ENCODE results near the gene SLC35B2.
"Not testable (repeated sequence)": the region's sequence is repeated elsewhere in the genome, so short reads cannot be mapped to it uniquely, and the experiment has no call there.

SLC35B2 gene

DNA sequence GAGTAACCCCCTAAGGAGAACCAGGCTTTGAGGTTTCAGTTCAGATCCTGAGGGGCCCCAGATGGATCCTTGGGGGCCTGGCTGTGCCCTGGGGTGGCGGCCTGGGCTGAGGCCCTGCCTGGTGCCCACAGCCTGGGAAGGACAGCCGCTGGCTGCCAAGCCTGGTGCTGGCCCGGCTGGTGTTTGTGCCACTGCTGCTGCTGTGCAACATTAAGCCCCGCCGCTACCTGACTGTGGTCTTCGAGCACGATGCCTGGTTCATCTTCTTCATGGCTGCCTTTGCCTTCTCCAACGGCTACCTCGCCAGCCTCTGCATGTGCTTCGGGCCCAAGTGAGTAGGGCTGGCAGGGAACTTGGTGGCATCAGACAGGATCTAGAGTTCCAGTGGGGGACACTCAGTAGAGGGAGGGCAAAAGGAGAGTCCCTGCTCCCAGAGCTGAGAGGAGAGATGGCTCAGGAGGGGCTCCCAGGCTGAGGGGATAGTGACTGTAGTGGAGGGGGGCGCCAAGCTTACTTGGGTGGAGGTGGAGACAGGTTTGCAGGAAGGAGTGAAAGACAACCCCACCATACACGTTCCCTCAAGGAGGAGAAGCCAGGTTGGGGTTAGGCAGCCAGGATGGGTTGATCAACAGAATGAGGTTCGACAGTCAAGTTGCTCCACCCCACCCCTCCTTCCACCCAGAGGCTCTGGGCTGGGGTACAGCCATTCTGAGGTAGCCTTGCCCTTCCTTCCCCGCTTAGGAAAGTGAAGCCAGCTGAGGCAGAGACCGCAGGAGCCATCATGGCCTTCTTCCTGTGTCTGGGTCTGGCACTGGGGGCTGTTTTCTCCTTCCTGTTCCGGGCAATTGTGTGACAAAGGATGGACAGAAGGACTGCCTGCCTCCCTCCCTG lies 24.4 kb downstream of the SLC35B2 start:
- DNase-seq = no peak

DNA sequence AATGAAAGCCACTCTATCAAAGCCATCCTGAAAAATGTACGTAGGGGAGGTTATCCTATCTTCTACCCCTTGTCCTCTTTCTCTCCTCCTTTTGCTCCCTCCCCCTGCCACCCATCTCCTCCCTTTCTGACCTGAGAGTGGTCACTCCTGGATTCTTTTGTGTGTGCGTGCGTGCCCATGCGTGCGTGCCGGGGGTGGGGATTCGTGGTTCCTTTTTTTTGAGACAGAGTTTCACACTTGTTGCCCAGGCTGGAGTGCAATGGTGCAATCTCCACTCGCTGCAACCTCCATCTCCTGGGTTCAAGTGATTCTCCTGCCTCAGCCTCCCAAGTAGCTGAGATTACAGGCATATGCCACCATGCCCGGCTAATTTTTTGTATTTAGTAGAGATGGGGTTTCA lies 25.9 kb downstream of the SLC35B2 start:
- not testable (repeated sequence) for DNase-seq

DNA sequence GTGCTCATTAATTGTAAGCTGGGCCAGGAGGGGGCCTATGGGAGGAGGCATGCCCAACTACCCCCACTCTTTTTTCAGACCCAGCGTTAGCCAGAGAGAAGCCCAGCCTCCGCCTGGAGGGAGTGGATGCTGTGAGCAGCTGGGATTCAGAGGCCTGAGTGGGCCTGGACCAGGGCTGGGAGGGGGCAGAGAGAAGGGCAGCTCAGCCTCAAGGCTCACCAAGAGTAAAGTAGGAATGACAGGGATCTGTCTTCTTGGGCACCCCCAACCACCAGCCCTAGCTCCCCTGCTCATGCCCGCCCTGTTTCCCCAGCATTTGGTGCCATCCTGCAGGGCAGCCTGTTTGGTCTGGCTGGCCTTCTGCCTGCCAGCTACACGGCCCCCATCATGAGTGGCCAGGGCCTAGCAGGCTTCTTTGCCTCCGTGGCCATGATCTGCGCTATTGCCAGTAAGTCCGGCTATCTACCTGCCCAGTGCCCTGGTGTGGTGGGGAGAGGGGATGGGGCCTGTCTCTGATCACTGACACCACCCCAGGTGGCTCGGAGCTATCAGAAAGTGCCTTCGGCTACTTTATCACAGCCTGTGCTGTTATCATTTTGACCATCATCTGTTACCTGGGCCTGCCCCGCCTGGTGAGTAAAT lies 27.2 kb downstream of the SLC35B2 start:
- DNase-seq = no peak

DNA sequence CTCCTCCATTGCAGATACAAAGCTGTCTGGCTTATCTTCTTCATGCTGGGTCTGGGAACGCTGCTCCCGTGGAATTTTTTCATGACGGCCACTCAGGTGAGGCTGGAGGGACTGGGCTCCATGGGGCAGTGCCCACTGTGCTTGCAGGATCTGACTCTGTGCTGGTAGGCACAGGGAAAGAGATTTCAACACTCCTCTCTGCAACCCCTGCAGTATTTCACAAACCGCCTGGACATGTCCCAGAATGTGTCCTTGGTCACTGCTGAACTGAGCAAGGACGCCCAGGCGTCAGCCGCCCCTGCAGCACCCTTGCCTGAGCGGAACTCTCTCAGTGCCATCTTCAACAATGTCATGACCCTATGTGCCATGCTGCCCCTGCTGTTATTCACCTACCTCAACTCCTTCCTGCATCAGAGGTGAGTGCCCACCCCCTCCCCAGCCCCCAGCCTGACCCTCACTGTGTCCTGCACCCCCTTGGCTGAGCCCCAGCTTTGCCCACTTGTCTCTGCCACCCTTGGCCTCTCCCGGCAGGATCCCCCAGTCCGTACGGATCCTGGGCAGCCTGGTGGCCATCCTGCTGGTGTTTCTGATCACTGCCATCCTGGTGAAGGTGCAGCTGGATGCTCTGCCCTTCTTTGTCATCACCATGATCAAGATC lies 27.8 kb downstream of the SLC35B2 start:
- no peak for DNase-seq

DNA sequence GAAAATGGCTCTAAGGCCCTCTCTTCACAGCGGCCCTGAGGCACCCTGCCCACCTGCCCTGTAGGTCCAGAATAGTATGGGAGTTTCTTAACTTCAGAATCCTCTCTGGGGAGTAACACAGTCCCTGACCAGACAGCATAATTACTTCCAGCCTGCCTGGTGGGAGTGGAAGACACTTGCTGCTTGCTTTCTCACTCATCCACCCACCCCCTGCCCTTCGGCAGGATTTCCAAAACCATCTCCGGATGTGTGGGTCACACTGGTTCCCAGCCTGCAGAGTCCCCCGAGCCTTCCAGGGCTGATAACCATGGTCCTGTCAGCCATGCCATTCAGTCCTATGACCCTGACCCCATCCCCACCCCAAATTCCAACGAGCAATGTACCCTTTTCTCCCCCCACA lies 28.5 kb downstream of the SLC35B2 start:
- DNase-seq = no peak

DNA sequence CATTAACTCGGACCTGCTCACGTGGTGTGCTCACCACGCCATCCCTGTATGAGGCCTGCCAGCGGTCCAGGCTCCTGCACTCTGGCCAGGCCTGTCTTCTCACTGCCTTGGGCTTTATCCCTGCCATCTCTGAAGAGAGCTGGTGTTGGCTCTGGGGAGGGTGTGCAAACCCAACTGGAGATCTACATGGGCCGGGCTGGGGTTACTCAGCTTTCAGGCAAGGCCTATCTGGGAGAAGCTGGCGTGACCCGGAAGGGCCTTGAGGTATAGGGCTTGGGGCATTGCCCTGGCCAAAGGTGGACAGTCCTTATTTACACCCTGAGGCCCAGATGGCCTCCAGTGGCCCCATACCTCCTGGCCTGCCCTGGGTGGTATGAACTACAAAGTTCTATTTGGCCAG lies 28.9 kb downstream of the SLC35B2 start:
- DNase-seq = no peak

DNA sequence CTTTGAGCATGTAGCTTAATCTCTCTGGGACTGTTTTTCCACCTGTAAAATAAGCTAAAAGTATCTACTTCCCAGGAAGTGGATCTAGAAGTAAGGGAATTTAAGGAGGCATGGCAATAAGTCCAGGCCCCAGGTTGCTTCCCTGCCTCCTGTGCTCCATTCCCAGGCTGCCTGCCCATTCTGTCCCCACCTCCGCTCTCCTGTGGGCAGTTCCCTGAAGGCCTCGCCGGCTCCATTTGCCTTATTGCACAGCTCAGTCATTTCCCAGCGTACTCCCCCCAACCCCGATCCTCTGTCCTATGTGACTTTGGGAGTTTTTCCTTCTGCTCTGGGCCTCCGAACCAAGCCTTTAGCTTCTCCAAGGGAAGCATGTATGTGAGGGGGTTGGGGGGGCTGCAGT lies 29.3 kb downstream of the SLC35B2 start:
- DNase-seq = no peak

DNA sequence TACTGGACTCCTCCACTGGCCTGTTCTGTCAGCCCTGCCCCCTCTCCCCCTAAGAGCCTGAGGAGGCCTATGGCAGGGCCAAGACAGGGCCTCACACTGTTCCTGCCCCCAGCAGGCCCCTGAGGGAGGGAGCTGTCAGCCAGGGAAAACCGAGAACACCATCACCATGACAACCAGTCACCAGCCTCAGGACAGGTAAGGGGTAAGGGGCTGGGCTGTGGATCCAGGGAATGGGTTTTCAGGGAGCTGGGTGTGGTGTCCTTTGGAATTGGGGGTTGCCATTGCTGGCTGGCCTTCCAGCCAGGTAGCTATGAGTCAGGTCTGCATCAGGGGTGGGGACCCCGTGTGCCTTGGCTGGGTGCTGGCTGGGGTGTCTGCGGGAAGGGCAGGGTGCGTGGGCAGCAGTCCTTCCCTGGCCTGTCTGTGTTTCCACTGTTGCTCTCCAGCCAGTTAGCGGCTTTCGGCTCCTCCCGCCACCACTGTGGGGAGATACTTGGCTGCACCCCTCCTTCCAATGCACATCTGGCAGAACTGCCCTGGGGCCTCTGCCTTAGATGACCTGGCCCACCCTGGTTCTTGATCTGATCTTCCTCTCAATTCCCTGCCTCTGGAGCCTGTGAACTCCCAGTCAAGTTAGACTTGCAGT lies 30.1 kb downstream of the SLC35B2 start:
- no peak for DNase-seq

DNA sequence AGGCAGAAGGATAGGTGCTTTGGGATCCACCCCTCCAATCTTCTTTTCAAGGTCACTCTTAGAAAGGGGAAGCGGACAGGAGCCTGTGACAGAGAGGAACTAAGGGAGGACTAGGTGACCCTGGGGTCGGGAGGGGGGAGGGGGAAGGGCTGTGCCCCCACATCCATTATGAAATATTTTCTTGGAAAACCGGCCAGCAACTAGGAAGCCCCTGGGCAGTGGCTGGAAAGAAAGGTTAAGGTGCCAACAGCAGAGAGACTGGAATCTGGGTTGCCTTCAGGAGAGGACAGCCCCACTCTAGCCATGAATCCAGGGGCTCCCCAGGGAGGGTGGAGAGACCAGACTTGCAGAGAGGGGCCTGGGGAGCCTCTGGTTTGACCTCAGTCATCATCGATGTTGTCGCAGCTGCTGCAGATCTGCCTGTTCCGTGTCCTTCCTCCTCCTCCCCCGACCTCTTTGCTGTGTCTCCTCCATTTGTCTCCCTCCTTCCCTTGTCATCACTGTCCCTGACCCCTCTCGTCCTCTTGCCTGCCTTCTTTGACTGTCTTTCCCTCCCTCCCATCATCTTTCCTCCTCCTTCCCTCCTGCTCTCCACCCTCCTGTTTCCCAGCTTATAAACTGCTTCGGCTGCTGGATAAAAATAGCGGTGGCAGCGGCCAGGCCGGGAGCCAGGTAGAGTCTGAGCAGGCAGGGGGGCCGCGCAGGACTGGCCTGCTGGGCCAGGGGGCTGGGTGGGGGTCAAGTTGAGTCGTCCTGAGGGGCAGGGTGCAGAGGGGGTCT lies 30.8 kb downstream of the SLC35B2 start:
- DNase-seq = no peak

DNA sequence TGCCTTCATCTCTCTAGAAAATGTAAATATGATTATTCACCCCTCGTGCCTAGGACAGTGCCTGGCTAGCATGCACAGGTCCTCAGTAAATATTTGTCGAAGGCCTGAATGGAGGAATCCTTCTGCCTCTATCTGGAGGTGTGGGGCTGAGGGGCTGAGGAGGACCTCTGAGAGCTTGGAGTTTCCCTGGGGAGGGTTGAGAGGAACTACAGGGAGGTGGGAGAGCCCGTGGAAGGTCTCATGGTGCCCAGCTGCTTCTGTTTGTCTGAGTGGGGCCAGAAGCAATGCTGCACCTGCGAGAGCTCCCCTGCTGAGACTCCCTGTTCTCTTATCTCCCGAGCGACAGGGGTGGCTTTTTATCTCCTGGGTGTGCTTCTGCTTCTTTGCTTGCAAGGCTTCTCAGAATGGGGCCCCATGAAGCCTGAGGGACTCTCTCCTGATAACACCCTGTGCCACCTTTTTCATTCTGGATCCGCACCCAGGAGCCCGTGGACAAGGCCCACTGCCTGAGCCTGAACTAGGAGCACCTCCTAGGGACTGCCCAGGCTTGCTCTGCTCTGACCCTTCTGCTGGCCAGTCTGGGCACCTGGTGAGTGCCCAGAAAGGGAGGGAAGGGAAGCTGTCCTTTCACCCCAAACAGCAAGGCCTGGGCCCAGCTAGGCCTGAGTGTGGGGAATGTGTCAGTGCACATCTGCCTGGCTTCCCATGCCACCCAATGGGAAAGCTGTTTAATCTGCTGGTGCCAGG lies 31.6 kb downstream of the SLC35B2 start:
- DNase-seq = no peak

DNA sequence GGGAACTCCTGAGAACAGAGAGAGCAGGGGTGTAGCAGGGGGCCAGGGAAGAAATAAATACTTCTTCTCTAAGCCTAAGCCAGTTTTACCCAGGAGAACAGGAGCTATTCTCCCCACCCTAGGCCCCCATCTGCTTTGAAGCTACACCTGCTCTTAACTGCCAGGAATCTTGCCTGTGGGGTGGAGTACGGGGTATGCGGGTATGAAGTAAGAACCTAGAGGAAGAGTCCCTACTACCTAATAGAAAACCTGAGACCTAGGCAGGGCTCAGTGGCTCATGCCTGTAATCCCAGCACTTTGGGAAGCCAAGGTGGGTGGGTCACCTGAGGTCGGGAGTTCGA lies 32.4 kb downstream of the SLC35B2 start:
- DNase-seq = no peak

DNA sequence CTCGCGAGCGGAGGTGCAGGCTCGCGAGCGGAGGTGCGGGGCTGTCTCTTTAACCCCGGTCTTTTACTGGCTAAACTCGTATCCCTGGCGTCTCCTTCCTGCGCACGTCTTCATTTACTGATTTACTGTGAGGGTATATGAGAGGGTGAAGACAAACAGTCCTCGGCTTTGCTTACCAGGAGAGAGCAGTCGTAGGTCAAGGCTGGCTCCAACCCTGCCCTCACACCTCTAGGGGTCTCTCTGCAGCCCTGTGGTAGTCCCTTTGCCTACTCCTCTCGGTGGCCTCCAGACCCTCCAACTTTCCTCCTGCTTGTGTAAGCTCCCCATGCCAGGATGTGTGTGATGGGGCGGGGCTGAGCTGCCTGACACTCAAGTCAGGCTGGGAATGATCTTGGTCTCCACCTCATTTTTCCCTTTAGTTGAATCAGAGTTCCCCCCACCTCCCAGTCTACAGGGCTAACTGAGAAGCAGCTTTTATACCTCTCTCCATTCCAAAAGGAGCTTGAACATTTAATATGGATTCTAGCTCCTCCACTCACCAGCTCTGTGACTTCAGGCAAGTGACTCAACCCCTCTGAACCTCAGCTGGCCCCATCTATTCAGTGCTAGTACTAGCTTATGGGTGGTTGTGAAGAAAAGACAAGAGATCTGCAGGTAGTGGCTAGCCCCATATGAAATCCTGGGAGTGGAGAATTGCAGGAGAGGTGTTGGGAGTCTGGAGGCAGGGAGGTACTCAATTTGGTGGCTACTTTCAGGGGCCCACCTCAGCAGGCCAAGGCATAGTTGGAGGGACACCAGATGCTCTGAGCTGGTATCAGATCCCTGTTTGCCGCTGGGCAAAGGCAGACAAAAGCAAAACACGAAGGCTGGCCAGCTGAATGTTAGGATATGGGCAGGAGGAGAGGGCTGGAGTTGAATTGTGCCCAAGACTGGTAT lies 33.0 kb downstream of the SLC35B2 start:
- DNase-seq = no peak

DNA sequence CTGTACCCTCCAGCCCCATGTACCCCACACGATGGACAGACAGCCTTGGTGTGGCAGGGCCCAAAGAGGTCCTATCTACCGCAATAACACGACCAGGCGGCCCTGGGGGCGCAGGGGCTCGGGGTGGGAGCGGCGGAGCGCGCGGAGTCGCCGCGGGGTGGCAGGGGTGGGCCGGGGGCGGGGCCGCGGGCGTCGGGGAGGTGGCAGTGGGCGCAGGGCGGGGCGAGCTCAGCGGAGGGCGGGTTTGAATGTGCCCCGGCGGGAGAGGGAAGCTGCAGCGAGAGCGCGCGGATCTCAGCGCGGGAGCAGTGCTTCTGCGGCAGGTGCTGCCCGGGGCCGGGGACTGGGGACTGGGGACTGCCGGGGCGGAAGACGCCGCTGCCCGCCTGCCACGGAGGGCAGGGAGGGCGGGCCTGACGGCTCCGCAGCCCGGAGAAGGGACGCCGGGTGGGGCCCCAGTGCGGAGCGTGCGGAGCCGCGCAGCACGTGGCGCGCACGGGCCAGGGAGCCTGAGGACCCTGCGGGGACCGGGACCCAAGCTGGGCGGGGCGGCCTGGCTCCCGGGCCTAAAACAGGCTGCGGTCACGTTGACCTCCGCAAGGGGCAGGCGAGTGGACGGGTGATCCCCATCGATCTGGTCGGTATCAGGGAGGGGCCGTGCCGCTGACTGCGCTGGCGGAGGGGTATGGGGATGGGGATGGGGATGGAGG lies 33.9 kb downstream of the SLC35B2 start, which contains the start of gene SLC29A1:
TSS of gene SLC29A1 (plus strand) at position 277 of the 710 bp plus-strand sequence. CDS start 3,719 bp downstream, outside the sequence.
- DNase-seq = no peak

DNA sequence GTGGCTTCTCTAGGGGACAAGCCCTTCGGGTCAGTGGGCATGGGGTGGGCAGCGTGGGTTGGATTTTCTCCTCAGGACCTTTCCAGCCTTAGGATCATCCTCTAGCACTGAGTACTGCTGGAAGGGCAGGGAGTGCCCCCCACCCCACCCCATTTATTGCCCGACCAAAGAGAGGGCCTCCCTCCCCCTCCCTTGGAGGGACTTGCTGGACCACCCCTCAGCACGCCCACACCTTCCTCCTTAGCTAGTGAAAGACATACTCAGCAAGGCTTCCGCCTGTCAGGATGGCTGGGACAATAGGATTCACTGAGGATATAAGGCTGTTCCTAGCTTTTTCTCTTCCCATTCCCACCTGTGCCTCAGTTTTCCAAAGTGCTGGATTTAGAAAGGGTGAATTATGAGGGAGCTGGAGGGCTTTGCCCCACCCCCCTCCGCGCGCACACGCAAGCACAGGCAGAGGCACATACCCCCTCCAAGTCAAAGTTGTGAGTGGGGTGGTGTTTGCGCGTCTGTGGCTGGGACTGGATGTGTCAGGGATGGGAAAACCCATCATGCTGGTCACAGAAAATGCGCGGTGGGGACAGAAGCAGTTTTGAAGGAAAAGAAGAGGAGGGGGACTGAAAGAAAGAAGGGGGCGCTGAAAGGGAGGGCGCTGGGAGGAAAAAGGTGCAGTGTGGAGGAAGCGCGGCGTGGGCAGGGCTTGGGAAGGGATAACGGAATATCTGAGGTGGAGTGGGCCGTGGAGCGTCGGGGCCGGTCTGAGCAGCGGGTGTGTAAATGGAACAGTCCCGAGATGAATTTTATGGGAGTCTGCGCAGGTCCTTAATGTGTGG lies 34.6 kb downstream of the SLC35B2 start:
- DNase-seq = no peak

DNA sequence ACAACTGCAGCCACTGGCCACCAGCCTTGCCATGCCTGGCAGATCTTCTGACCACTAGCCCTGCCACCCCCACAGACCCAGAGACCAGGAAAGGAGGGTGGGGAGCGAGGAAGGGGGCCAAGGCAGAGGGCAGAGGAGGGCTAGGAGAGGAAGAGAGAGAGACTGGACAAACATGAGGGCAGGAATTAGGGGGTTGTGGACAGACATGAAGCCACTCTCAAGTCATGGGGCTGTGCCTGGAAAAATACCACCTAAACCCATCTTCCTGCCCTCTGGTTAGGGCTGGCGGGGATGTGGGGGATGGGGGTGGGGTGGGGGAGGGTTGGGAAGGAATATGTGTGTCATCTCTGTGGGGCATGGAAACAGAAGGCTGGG lies 35.4 kb downstream of the SLC35B2 start:
- no peak for DNase-seq

DNA sequence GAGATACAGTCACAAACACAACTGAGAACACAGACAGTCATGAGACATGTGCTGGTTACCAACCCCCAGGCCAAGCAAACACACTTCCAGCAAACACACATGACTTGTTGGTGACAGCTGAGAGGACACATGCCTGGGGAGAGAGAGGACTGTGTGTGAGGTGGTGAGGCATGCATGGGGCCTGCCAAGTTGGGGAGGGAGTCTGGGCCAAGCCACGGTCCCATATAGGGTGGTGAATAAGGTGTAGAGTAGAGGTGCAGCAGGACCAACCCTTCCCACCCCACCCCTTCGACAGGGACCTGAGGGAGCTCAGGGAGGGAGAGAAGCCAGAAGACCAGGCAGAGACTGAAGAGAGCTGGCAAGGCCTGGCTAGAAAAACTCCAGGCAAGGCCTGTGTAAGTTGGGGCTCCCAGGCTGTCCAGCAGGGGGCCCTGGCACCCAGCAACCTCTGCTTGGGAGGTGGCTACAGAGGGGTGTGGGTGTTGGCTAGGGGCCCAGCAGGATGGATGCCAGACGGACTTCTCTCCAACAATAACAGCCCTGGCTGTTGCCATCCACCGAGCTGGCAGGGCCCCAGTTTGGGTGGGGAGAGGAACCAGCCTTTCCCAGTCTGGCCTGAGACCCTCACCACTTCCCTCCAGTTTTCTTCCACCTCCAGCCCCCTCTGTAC lies 35.9 kb downstream of the SLC35B2 start:
- peak; percentile 59 for DNase-seq

DNA sequence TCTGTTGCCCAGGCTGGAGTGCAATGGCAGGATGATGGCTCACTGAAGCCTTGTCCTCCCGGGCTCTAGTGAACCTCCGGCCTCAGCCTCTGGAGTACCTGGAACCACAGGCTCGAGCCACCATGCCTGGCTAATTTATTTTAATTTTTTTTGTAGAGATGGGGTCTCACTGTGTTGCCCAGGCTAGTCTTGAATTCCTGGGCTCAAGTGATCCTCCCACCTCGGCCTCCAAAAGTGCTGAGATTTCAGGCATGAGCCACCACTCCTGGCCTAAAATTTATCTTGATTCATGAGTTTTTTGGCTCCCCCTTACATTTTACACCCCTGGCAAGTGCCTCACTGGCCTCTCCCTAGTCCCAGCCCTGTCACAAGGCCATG lies 36.4 kb downstream of the SLC35B2 start:
- DNase-seq = no peak

Measured in fibroblast of upper back skin (primary cell).